Amniotic stem cell (primary cell): ENCODE data around the gene WNT11.

Experiments used
- DNase-seq: peaks from one replicate; lab custom pipeline; 2025; lab: John Stamatoyannopoulos, UW

Gene WNT11

DNA sequence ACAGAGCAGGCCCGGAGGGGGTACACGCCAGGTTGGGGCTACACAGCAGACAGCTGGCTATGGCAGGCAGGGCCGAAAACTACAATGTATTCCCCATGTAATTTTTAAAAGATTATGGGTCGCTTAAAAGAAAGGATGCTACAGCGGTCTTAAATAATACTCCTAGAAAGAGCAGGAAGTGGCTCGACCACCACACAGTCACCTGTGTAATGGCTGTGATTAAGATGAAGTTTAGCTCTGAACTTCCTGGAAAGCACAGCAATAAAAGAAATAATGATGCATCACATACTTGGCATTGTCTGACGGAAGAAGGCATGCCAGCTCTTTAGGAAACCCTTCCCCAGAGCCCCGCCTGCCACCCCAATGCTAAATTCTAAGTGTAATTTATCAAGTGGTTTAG is 32.6 kb downstream of the WNT11 start:
- DNase-seq, result no peak

DNA sequence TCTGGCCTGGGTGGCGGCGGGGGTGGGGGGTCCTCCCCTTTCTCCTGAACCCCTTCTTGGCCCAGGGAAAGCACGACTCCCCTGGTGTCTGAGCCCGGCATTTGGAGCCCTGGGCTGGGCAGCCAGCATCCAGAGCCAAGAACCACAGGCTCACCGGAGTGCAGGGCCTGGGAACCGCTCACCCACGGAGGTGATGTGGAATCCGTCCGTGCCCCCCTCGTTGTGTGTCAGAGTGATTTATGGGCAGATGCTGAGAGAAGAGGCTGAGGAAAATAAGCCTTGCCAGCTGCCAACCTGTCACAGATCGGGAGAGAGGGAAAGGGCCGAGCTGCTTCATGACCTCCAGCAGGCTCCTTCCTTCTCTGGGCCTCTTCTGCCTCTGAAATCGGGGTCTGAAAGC is 33.7 kb downstream of the WNT11 start:
- DNase-seq, result no peak

DNA sequence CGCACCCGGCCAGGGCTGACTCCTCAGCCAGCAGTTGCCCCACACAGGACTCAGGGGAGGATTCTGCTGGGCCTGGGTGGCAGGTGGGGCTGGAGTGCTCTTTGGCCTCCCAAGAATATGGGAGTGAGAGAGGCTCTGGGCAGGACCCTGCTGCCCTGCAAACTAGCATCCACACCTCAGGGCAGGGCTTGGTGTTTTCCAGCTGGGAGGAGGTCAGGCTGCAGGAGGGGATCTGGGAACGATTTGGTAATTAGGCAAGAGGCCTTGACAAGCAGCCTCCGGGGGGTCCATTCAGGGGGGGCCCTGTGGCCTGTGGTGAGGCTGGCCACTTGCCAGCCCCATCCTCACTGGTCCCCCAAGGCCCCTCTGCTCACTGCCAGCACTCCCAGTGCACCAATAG is 35.8 kb downstream of the WNT11 start:
- no peak for DNase-seq

DNA sequence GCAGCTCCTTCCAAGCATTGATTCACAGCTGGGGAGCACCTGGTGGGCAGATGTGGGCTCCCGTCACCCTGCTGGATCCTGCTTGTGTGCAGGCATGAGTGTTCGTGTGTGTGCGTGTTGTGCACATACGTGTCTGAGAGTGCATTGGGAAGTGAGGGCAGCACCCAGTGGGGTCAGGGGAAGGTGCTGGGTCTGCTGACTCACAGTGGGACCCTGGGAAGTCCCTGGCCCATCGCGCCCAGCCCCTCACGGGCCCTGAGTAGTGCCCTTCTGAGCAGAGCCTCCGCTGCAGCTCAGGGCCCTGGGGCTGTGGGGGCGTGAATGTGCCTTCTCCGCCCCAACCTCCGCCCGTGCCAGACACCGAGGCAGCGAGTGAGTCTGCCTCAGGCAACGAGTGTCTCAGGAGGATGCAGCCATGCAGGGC is 36.8 kb downstream of the WNT11 start:
- DNase-seq, result no peak

DNA sequence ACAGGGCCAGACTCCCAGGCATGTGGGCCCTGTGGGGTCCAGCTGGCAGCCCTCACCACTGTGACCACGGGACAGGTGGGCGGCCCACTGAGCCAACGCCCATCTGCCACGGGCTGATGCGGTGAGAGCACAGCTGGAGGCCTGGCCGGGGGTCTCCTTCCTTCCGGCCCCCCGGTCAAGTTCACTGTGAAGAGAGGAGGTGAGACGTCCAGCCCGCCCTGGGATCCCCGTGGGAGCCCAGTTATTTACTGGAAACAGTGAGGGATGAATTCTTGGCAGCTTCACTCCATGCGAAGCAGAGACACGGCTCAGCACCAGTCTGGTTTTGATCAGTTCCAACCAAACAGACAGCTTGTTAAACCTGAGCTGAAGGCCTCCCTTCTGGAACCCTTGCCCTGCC is 38.7 kb downstream of the WNT11 start:
- no peak for DNase-seq

DNA sequence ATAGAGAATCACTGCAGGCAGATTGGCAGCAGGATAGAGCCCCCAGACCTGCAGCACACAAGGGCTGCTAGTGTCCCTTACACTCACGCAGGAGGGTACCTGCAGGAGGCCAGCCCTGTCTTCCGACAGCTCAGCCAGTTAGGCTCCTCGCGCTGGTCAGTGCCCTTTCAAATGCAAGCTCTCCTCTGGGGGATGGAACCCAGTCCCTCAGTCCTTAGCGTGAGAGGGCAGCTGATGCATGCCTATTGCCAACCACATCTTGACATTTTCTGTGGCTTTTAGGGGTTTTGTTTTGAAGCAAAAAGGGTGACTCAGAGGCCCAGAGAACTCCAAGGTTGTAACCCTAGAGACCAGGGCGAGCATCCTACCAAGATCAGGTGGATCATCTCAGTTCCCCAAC is 40.0 kb downstream of the WNT11 start:
- no peak for DNase-seq

DNA sequence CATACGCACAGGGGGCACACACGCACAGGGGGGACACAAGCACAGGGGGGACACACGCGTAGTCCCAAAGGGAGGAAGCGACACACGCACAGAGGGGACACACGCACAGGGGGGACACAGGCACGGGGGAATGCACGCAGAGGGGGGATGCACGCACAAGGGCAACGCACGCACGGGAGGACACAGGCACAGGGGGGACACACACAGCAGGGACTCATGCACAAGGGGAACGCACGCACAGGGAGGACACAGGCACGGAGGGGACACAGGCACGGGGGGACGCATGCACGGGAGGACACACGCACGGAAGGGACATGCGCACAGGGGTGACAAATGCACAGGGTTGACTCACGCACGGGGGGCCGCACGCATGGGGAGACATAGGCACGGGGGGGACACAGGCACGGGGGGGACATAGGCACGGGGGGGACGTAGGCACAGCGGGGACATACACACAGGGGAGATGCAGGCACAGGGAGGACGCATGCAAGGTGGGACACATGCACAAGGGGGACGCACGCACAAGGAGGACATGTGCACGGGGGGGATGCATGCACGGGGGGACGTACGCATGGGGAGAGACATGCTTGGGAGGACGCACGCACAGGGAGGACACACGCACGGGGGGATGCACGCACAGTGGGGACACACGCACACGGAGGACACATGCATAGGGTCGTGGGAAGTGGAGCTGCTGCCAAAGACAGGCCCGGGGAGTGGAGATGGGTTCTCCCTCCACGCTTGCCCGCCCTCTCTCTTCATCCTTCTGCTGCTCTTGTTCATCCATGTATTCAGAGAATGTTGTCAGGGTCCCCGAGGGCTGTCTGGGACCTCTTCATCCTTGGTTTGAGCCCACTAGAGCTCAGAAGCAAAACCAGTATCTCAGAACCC is 41.2 kb downstream of the WNT11 start:
- no peak for DNase-seq

DNA sequence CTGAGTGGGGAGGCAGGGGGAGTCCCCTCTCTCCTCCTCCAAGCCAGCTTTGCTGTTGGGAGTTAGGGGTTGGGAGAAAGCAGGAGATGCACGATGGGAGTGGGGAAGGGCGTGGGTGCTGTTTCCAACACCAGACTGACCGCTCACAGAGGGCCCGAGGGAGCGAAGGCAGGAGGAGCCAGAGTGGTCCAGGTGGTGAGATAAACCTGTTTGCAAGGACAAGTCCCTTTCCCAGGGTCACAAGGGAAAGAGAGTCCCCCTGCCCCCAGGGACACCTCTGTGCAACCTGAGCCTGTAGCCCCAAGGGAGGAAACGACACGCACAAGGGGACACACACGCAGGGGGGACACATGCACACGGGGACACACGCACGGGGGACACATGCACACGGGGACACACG is 42.2 kb downstream of the WNT11 start:
- no peak for DNase-seq

DNA sequence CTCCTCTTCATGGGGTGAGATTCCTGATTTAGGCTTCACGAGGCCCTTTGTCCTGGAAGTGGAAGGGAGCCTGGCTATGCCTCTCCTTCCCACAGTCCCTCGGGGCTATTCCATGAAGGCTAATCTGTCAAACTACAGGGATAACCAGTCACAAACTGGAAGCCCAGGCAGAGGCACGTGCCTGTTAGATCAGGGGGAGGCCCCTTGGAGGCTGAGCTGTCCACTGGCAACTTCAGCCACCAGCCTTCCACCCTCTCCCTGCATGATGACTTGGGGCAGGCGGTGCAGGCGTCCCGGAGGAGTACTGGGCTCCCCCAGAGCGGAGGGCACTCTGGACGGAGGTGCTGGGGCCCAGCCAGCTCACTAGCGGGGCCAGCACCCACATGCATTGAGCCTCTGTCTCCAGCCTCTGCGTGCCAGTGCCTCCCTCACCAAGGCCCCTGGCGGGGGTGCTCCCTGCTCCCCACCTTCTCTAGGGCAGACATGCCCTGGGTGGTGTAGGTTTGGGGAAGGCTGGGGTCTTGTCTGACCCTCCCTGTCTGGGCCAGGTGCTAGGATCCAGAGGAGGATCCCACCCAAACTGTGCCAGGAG is 42.9 kb downstream of the WNT11 start:
- DNase-seq, result no peak

DNA sequence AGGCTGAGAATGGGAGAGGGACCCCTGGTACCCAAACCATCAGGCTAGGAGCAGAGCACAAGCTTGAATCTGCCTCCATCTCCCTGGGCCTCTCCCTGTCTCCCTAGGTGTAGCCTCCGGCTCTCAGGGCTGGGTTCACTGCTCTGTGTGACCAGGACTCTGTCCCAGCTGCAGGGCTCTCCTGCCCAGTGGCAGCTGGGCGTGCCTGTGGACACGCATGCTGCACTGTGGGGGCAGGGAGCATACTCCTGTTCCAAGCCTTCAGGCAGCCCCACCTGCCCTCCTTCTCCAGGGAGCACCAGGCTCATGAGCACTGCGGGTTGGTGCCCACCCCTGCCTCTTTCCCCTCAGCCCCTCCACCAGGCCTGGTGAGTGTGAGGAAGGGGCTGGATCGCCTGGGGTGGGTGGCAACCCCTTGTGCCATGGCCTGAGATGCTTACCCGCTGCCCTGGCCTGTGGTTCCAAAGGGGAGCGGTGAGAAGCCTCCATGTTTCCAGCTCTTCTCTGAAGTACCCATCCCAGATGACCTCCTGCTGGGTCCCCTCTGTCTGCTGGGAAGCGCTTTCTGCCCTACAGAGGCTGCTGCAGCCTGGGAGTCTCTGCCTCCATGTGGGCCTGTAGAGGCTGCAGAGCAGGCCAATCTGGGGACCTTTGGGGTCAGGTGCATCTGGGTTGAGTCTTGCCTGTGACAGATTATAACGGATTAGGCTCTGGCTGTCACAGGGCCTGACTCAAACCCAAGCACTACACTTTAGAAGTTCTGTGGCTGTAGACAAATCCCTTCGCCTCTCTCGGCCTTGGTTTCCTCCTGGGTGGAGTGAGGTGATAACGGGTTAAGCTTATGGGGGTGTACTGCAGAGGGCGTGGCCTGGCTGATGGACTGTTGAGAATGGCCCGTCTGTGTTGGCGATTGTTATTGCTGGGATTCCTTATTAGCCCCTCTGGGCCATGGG is 43.7 kb downstream of the WNT11 start:
- no peak for DNase-seq

DNA sequence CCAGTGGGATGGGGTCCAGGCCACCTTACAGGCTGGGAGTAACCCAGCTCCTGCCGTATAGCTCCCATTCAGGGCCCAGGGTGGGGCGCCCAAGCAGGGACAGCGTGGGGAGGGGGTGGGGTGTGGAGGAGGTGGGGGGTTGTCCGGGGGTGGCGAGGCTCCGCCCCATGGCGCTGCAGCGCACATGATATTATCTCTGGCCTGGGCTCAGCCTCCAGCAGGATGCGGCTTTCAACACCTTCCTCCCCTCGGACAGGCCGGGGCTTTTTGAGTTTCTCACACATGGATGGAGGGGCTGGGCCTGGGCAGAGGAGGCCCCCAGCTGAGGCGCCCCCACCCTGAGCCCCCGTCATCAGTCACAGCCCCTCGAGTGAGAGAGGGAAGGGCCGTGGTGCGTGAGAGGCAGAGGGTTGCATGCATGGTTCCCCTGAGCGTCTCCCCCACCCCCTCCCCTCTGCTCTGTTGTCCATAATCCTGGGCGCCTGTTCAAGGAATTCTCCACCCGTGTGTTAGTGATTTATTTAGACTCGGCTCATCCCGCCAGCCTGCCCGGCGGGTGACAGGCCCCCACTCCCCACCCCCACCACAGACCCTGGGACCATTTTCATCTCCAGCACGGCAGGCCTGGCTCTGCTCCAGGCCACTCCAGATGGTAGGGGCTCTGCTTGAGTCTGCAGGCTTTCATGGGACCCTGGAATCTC is 44.9 kb downstream of the WNT11 start:
- DNase-seq, result no peak

DNA sequence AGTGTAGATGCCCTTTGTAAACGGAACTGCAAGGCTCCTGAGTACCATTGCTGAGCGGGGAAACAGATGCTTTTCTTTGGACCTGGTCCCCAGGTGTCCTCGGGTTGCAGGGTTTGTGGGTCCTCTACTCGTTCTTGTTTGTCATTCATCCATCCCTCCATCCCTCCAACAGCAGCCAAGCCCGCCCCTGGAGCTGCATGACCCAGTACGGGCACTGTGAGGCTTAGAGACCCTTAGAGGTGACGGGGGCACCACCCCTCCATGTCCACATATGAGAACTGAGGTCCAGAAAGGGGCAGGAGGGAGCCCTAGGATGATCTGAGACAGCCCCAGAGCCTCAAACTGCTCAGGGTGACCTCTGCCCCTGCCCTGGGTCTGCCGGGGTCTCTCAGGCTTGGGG is 45.4 kb downstream of the WNT11 start:
- no peak for DNase-seq

DNA sequence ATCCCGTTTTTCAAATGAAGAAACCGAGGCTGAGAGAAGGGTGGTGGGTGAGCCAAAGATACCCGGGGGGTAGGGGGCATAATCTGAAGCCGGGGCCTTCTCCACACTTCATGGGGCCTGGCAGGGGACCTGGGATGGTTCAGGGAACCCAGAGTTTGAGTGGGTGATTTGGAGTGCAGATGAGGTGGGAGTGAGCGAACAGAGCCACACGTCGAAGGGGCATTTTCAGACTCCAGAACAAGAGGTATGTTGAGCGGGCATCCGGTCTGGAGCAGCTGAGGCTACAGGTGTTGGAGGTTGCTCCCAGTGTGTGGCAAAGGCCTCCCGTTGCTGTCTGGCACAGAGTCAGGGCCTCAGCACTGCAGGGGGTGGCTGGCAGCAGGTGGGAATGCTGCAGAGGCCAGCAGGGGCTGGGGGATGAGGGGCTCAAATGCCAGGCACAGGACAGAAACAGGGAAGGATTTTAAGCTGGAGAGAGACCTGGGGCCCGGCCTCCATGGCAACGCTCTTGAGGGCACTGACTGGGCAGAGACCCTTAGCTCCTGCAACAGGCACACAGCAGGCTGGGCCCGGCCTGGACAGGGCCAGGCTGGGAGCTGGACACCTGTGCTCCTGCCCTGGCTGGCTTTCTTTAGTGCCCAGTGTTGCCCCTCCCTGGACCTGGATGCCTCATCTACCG is 46.2 kb downstream of the WNT11 start:
- DNase-seq, result no peak

DNA sequence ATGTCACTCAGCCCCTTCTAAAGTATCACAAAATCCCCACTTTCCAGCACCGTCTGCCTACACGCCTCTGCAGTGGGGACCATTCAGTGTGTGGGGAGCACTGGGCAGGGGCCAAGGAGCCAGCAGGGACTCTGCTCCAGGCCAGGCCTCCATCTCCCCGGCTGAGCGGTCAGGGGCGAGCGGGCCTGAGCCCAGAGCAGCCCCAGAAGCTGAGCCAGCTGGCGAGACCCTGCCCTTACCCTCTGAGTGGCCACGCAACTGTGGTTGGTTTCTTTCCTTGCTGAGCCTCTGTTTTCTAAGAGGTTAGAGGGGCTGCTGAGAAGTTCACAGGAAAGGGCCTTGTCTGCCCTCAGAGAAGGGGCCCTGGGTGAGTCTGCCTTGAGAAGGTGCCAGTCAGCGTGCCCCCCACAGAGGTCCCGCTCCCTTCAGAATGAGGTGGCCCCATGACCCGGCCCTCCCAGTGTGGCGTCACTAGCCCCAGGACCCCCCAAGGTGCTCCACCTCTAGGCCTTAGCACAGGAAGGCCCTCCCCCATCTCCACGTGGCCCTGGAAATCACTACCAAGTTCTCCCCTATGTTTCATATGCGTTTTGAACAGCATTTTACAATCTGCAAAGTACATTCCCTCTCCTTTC is 46.9 kb downstream of the WNT11 start:
- no peak for DNase-seq

DNA sequence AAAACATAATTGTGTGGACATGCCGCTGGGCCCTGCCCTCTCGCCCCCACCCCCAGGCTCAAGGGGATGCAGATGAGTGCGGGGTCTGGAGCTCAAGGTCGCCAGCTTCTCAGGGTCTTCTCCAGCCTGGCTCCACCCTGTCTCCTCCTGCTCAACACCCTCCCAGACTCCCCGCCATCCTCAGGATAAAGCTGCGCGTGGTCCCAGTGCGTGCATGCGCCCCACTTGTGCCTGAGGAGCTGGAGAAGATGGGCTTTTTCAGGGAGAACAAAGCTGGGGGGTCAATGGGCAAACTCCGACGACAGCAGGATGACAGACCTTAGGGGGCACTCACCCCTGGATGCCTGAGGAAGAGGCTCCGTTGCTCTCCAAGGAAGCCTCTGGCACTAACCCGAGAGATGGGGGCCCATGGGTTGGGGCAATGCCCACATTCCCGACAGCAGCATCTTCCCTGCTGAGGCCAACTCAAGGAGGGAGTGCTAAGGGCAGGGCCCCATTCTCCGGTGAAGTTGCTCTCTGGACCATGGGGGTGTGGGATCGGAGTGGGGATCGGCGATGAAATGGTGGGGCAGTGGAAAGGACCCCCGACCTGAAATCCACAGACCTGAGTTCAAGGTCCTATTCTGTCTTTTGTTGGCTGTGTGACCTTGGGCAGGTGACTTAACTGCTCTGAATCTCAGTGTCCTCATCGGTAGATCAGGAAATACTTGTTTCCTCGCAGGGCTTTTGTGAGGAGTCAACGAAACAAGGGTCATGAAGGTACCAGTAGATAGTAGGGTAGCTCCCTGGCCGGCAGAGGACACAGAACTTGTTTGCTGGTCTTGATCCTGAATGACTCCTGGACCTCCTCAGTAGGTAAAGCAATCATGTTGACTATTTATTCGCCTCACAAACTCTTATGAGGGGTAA is 47.7 kb downstream of the WNT11 start:
- DNase-seq, result no peak

DNA sequence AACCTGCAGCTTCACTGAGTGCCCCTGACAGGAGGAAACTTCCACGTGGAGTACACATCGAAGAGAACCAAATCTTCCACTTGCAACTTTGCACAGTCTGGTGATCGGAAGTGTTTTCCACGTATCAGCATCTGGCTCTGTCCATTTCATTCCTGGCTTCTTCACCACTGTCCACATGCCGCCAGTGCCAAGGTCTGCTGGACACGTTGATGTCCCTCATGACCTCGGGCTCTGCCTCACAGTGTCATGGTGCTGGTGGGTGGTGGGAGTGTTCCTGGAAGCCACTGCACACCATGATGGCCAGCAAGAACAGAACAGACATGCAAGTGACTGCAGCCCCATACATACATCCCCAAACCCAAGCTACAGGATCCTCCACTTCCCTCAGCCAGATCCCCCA is 48.4 kb downstream of the WNT11 start:
- no peak for DNase-seq

DNA sequence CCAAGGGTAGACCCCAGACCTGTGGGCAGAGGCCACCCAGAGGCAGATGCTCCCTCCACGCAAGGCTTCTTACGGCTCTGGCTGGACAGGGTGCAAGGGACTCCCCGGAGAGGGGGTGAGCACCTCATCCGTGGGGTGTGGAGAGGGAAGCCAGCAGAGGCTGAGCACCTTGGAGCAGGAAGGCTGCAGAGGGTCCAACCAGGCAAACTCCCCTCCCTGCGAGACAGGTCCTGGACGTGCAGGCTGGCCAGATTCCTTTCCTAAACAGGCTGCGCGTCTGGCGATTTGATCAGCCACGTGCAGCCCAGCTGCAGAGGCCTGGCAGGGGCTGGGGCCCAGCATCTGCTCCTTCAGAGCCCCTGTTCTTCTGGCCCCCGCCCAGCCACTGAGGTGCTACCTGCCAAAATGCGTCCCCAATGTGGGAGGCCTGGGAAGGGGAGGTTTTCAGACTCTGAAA is 49.3 kb downstream of the WNT11 start:
- DNase-seq, result no peak

DNA sequence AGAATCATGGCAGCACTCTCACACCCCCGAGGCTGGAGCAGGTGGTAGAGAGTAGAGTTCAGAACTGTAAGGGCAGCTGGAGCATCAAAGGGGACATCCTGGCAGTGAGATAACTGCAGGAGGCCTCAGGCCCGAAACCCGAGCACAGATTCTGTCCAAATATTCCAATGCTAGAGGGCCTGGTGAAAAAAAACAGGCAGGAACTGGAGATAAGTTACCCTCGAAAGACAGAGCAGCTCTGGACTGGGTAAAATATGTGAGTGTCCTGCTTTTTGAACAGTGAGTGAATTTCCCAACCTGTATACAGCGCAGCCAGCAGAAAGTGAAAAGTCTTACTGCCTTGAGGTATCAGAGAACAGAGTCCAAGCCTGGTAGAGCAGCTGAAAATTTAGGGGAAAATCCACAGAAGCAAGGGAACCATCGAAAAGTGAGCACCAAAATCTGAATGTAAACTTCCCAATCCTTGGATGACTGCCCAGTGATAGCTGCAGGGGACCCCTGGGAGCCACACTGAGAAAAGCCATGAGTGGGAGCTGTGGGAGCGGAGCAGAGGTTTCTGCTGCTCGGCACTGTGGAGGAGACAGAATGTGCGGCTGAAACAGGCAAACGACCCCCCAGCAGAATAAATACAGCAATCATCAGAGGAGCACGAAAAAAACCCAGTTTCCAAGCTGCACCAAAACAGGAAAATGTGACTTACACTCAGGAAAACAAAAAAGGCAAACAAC is 50.6 kb downstream of the WNT11 start:
- DNase-seq, result no peak

DNA sequence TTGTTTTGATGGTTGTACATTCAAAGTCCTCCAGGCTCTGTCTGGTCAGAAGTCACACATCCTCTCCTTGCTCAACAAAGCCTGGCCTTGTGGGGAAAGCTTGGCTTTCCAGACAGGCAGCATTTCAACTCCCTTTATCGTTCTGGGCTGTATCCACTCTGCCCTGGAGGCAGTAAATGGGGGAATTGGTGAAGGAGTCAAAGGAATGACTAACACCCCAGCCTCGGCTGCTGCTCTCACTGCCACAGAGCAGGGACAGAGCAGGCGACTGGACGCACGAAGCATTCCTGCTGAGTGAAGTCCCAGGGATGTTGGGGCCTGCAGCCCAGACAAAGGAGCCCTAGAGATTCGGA is 52.8 kb downstream of the WNT11 start:
- DNase-seq, result peak; percentile 25
